Vagina (tissue), 2 donors: ENCODE measurements around the gene KCNF1. TPM values are rescaled to one million over a fixed set of nuclear protein-coding genes. Genes with fewer than 3 reads are reported as not detected.

ENCODE experiments used
- DNase-seq, 2 donors: peaks; one replicate each; pipeline ENCODE4 v3.0.0-alpha.2; 2017; ENCODE audit errors: extremely low spot score in 2 of 2
- H3K27ac ChIP-seq: fragments of 200-600 bp; sonication (generic); one replicate; pipeline ENCODE4 v1.5.1; 2019
- H3K27me3 ChIP-seq: fragments of 200-600 bp; sonication (generic); one replicate; pipeline ENCODE4 v1.5.1; 2019
- H3K36me3 ChIP-seq, 2 donors: fragments of 200-600 bp; sonication (generic); one replicate each; pipeline ENCODE4 v1.5.1; 2017 to 2019
- H3K4me1 ChIP-seq: fragments of 200-600 bp; sonication (generic); one replicate; pipeline ENCODE4 v1.5.1; 2019
- H3K4me3 ChIP-seq, 2 donors: fragments of 200-600 bp; sonication (generic); 1 replicate in 1 of 2; 2 replicates in 1 of 2; pipeline ENCODE4 v1.5.1; 2016 to 2019
- H3K9me3 ChIP-seq: fragments of 200-600 bp; sonication (generic); one replicate; pipeline ENCODE4 v1.5.1; 2019
- POLR2A ChIP-seq, 2 donors: fragments of 450-650 bp; IDR thresholded peaks; one replicate each; pipeline ENCODE4 v1.6.1; 2017; ENCODE audit warnings: antibody characterized with exemption in 2 of 2, mild to moderate bottlenecking in 2 of 2, moderate library complexity in 2 of 2
- POLR2AphosphoS5 ChIP-seq, 2 donors: sonication (generic); formaldehyde crosslinking; IDR thresholded peaks; one replicate each; pipeline ENCODE4 v1.9.0; 2017; ENCODE audit warnings: antibody characterized with exemption in 2 of 2, mild to moderate bottlenecking in 2 of 2, low read depth in 1 of 2; ENCODE audit not compliant: insufficient read depth in 1 of 2
- intact Hi-C: fragments of 100-400 bp; cut with DNase I; formaldehyde crosslinking; loops from one replicate; pipeline ENCODE4 v1.15.1; 2023
- total RNA-seq: library from RNA; depleted of rRNA; stranded (reverse); fragments of >200 nt; gene quantifications from one replicate; pipeline ENCODE4 v1.2.3, GENCODE V29; 2016
- TF ChIP-seq, protein P1 (sequence below), 3 experiments: fragments of 450-650 bp in 2 of 3; fragments of 200-600 bp in 1 of 3; sonication (generic) in 1 of 3; IDR thresholded peaks; one replicate each; pipeline ENCODE4 v1.5.1; 2017 to 2019; ENCODE audit warnings: antibody characterized with exemption in 3 of 3, mild to moderate bottlenecking in 2 of 3, moderate library complexity in 2 of 3

KCNF1 gene
- total RNA-seq, 1 donor from 2014 or later = not detected

DNA sequence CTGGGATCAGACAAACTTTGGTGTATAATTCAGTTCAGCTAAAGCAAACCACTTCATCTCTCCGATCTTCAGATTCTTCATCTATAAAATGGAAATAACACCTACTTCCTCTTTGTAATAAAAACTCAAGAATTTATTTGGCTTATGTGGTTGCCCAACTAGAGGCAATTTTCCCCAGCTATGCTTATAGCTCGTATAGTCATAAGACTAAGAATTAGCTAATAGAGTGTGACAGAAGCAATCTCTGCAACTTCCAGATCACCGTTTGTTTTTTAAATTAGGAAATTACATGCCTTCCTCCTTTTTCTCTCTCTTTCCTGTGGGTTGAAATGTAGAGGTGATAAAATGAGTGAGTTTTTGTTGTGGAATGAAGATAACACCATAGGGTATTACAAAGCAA lies 35.3 kb upstream of the KCNF1 start:
- Histone ChIP-seq H3K36me3 (no peaks in the 10 kb centered on the region), H3K4me1 (no peaks in the 10 kb centered on the region), H3K9me3 (no peaks in the 10 kb centered on the region), H3K27me3 (no peaks in the 10 kb centered on the region), H3K27ac (no peak overlapping the region), H3K4me3 (no peak overlapping the region)
- TF ChIP-seq POLR2A (IDR thresholded peaks at IDR 0.05) = no peak
- TF ChIP-seq POLR2AphosphoS5 (IDR thresholded peaks at IDR 0.05; ENCODE audit: insufficient read depth in 1 of 2, low read depth in 1 of 2) = no peak
- TF ChIP-seq, protein P1, sequence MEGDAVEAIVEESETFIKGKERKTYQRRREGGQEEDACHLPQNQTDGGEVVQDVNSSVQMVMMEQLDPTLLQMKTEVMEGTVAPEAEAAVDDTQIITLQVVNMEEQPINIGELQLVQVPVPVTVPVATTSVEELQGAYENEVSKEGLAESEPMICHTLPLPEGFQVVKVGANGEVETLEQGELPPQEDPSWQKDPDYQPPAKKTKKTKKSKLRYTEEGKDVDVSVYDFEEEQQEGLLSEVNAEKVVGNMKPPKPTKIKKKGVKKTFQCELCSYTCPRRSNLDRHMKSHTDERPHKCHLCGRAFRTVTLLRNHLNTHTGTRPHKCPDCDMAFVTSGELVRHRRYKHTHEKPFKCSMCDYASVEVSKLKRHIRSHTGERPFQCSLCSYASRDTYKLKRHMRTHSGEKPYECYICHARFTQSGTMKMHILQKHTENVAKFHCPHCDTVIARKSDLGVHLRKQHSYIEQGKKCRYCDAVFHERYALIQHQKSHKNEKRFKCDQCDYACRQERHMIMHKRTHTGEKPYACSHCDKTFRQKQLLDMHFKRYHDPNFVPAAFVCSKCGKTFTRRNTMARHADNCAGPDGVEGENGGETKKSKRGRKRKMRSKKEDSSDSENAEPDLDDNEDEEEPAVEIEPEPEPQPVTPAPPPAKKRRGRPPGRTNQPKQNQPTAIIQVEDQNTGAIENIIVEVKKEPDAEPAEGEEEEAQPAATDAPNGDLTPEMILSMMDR (IDR thresholded peaks at IDR 0.05) = no peak
- no peak for DNase-seq
- intact Hi-C loops = no loop called here

- DNase-seq = no peak
Measured at GRCh38 chr2:10876963-10877362, 34.8 kb upstream of the KCNF1 start.

GRCh38 chr2:10877651-10878111 lies 34.1 kb upstream of the KCNF1 start:
- intact Hi-C loops = no loop called here
- TF ChIP-seq, protein P1 (IDR thresholded peaks at IDR 0.05) = no peak
- TF ChIP-seq POLR2AphosphoS5 (IDR thresholded peaks at IDR 0.05; ENCODE audit: insufficient read depth in 1 of 2, low read depth in 1 of 2) (no peak), POLR2A (IDR thresholded peaks at IDR 0.05) (no peak)
- Histone ChIP-seq H3K36me3 (no peaks in the 10 kb centered on the region), H3K27me3 (no peaks in the 10 kb centered on the region), H3K4me1 (no peaks in the 10 kb centered on the region), H3K9me3 (no peaks in the 10 kb centered on the region), H3K27ac (no peak overlapping the region), H3K4me3 (no peak overlapping the region)
- DNase-seq = no peak

More at GRCh38 chr2:10876963-10877362, 34.8 kb upstream of the KCNF1 start:
- Histone ChIP-seq H3K36me3 (no peaks in the 10 kb centered on the region), H3K9me3 (no peaks in the 10 kb centered on the region), H3K4me3 (no peak overlapping the region), H3K27me3 (no peaks in the 10 kb centered on the region), H3K27ac (no peak overlapping the region), H3K4me1 (no peaks in the 10 kb centered on the region)
- no peak for TF ChIP-seq POLR2A (IDR thresholded peaks at IDR 0.05)
- TF ChIP-seq, protein P1 (IDR thresholded peaks at IDR 0.05) = no peak
- no peak for TF ChIP-seq POLR2AphosphoS5 (IDR thresholded peaks at IDR 0.05; ENCODE audit: insufficient read depth in 1 of 2, low read depth in 1 of 2)
- intact Hi-C loops = no loop called here

DNA sequence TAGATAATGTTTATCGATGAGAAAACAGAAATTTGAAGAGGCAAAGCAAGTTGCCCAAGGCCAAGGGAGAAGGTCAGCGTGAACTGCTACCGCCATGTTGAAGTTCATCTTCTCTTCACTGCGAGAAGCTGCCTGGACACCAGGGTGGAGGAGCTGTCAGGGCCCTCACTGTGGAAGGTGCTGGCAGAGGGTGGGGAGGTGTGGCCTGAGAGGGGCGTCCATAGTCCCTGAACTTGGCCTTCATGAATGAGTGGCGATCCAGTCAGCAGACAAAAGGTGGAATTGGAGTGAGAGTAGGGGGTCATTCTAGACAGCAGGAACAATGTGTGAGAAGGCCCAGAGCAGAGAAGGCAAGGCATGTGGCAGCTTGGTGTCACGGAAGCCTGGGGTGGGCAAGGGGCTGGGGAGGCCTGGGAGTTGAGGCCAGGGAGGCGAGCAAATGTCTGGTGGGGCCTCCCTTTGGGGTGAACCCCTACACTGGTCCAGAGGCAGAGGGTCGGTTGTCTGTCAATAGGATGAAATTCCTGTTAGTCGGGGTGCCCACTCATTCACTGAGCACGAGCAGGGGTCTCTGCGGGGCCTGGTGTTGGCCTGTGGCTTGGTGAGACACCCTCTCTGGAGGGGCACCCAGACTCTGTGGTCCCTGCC lies 33.3 kb upstream of the KCNF1 start:
- no peak overlapping the region for H3K27ac ChIP-seq
- DNase-seq = no peak

GRCh38 chr2:10879159-10879558 lies 32.6 kb upstream of the KCNF1 start:
- Histone ChIP-seq H3K27ac (no peak overlapping the region), H3K4me1 (no peaks in the 10 kb centered on the region), H3K4me3 (no peak overlapping the region), H3K36me3 (no peaks in the 10 kb centered on the region), H3K9me3 (no peaks in the 10 kb centered on the region), H3K27me3 (no peaks in the 10 kb centered on the region)
- TF ChIP-seq, protein P1 (IDR thresholded peaks at IDR 0.05) = no peak
- TF ChIP-seq POLR2A (IDR thresholded peaks at IDR 0.05) (no peak), POLR2AphosphoS5 (IDR thresholded peaks at IDR 0.05; ENCODE audit: insufficient read depth in 1 of 2, low read depth in 1 of 2) (no peak)
- intact Hi-C loops = no loop called here
- DNase-seq = no peak

More for the DNA sequence above, 33.3 kb upstream of the KCNF1 start:
- intact Hi-C loops = no loop called here
- TF ChIP-seq POLR2A (IDR thresholded peaks at IDR 0.05) (no peak), POLR2AphosphoS5 (IDR thresholded peaks at IDR 0.05; ENCODE audit: insufficient read depth in 1 of 2, low read depth in 1 of 2) (no peak)
- TF ChIP-seq, protein P1 (IDR thresholded peaks at IDR 0.05) = no peak
- Histone ChIP-seq H3K36me3 (no peaks in the 10 kb centered on the region), H3K9me3 (no peaks in the 10 kb centered on the region), H3K4me1 (no peaks in the 10 kb centered on the region), H3K4me3 (no peak overlapping the region), H3K27me3 (no peaks in the 10 kb centered on the region)
